Liver (tissue), 3 donors: ENCODE measurements around the gene CTTNBP2.

ENCODE experiments used
- CTCF ChIP-seq: fragments of 150-350 bp; IDR thresholded peaks from 2 replicates; pipeline ENCODE4 v1.5.1; 2017; ENCODE audit warnings: improper control_type of control experiment, low read depth, low read length; ENCODE audit not compliant: missing input control
- HNF4G ChIP-seq: IDR thresholded peaks from 2 replicates; pipeline ENCODE4 v1.6.1; 2016; ENCODE audit warnings: antibody characterized with exemption
- donor health status: healthy.
- donor health status: healthy.

DNA sequence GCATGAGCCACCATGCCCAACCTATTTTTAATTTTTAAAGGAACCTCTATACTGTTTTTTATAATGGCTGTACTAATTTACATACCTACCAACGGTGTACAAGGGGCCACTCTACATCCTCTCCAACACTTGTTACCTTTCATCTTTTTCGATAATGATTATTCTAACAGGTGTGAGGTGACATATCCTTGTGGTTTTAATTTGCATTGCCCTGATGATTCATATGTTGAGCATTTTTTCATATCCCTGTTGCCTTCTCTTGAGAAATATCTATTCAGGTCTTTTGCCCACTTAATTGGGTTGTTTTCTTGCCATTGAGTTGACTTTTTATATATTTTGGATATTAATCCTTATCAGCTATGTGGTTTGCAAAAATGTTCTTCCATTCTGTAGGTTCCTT, 167.0 kb downstream of the CTTNBP2 start:
- TF ChIP-seq HNF4G = no peak
- TF ChIP-seq CTCF = no peak
